ENCODE data around the gene PDIA5. TPM values are rescaled to one million over a fixed set of nuclear protein-coding genes. Genes with fewer than 3 reads are reported as not detected.
"Not testable (repeated sequence)": the region's sequence is repeated elsewhere in the genome, so short reads cannot be mapped to it uniquely, and the experiment has no call there.

The PDIA5 gene
- total RNA-seq, 1 donor from 2014 or later, result 33.7 TPM

DNA sequence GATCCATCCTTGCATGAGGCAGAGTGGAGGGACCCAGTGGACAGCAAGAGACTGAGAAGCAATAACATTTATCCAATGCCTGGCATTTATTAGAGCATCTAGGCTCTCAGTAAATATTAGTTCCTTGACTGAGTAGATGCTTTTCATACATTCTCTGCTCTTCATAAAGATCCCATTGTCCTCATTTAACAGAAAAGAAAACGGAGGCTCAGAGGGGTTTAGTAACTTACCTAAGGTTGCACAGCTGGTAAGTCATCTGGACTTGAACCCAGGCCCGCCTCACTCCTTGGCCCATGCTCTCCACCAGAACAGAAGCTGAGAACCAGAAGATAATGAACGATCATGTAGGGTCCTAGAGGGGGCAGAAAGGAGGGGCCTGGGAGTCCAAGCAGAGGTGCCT lies 82.7 kb downstream of the PDIA5 start:
- no peak for DNase-seq (ENCODE audit: low read depth)

DNA sequence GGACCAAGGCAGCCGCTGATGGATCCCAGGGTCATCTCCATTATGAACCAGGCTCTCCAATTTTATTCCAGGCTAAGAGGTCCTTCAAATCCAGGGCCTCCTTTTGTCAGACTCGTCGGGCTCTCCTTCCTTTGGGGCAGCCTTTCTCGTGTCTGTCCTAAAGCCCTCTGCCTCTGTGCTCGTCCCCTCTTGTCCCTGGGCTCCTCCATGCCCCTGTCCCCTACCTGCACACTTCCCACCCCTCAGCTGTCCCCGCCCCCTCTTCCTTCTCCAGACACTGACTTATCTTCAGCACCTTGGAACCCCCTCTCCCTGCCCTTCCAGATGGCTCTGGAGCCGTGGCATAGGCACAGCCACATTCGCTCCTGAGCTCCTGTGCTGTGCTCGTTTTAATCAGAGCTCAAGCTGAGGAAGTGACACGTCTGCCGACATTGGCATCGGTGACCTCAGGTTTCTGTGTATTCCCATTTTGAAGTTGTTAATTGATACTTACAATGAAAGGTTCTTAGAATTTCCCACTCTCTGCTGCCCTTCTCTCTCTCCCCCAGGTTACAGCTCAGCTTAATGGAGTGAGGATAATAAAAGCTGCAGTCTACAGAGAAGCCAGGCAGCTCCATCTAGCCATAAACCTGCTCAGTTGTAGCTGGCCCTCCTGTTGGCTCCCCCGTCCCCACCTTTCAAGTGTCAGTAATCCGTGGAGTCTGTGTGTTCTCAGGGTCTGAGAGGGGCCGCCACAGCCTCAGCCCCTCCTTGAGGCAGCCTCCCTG lies 83.8 kb downstream of the PDIA5 start:
- no peak for DNase-seq (ENCODE audit: low read depth)

DNA sequence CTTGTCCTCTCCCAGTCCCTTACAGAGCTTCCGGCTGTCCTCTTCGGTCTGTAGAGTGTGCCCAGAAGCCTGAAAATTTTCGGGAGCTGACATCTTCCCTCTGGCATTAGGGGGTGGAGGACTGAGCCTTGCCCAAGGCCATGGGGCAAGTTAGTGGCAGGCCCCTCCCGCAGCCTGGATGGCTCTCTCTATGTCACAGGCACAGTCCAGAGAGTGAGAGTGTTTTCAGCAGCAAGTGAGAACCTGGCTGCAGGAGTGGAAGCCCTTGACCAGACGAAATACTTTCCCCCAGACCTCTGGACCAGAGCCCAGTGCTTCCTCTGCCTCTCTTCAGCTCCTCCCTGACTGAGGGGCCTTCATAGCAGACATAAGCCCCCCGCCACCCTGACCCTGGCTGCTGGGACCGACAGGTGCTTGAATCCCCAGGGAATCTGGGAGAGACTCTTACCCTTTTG lies 84.5 kb downstream of the PDIA5 start:
- DNase-seq (ENCODE audit: low read depth), result no peak

DNA sequence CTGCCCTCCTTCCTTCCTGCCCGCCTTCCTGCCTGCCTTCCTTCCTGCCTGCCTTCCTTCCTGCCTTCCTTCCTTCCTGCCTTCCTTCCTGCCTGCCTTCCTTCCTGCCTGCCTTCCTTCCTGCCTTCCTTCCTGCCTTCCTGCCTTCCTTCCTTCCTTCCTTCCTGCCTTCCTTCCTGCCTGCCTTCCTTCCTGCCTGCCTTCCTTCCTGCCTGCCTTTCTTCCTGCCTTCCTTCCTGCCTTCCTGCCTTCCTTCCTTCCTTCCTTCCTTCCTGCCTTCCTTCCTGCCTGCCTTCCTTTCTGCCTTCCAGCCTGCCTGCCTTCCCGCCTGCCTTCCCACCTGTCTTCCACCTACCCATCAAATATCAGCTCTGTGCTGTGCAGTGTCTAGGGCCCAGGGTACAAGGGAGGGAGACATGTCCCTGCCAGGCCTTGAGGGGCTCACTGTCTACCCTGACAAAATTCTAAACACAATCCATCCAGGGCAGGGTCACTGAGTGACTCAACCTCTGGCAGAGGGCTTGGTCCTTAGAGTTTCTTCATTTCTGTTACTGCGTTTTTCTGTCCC lies 85.1 kb downstream of the PDIA5 start:
- DNase-seq (ENCODE audit: low read depth), result not testable (repeated sequence)

DNA sequence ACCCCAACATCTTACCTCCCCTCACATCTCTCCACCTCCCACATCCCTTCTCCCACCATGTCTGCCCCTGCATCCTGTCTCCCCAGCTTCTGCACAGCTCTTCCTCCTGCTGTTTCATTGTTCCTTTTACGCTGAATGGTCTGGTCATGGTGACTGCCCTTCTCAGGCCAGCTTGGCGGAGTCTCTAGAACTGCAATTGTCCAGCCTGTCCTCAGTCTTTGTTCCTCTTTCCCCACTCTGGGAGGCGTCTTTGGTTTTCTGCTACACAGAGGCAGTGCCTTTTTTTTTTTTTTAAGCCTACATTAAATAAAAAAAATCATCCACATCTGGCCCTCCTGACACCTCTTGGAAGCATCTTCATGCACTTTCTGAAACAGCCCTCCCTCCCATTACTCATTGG lies 85.9 kb downstream of the PDIA5 start:
- no peak for DNase-seq (ENCODE audit: low read depth)

DNA sequence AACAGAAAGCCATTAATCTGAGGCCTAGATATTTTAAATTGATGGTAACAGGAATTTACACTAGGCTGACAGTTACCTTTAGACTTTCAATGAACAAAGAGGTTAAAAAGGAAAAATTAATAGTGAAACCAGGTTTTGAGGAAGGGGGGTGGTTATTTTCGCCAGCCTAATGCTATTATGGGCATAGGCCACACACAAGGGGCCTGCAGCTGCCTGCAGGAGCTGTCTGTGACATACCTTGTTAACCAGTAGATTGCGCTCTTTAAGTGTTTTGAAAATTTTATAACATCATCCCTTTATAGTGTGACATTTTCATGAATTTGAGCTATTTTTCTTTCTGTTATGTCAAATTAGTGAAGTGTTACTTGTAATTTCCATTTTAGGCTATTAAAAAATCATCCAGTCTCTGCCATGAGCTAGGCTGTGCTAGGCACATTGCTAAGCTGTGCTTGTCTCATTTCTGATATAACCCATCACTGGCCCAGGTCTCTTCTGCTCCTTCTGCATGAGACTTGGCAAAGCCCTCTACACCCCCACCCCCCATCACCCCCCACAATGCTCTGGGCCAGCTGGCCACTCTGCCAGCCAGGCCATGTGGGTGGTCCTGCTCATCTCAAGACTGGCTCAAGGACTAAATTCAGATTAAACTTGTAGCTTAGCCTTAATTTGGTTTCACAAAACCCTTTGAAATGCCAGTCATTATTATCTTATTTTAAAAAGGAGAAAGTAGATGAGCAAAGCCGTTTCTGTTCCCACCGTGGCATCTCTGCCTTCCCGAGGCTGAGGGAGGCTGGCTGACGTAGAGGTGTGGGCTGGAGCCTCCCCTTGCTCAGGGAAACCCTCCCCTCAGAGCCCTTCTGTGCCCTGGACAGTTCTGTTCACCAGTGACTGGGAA lies 86.5 kb downstream of the PDIA5 start:
- DNase-seq (ENCODE audit: low read depth), result no peak

DNA sequence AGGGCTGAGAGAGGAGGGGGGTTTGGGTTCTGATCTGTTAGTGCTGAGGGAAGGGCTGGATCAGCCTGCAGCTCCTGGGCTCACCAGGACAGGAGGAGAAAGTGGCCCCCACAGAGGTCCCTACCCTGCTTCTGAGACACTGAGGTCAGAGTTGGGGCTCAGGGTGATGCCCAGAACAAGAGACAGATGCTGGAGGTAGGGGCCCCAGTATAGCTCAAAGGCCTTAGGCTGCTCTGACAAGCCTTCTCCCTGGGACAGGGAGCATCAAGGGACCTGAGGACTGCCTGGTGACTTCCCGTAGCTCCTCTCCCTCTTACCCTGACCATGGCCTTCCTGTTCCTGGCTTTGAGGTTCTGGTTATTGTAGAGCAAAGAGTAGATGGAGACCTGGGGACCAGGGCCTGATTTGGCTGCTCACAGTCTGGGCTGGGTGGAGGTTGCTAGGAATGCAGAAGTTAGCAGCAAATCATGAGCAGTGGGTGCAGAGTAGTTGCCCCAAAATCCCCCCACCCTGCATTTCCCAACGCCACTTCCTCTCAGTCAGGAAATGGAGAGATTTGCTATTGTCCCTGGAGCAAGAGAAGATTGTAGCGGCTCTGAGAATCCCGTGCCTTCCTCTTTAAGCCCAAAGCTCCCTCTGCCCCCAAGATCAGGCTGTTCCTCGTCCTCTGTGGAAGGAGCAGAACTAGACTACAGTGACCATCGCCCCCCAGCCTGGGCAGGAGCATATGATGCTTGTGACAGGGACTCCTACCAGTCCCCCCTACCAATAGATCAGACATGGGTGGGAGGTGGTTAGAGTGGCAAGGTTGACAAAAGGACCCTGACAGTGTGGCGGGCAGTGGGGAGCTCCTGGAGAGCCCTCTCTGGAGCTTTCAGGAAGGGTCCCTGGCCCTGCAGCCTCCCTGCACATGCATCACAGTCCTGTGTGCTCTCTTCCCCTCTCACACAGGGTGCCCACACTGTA lies 87.5 kb downstream of the PDIA5 start:
- DNase-seq (ENCODE audit: low read depth), result no peak

DNA sequence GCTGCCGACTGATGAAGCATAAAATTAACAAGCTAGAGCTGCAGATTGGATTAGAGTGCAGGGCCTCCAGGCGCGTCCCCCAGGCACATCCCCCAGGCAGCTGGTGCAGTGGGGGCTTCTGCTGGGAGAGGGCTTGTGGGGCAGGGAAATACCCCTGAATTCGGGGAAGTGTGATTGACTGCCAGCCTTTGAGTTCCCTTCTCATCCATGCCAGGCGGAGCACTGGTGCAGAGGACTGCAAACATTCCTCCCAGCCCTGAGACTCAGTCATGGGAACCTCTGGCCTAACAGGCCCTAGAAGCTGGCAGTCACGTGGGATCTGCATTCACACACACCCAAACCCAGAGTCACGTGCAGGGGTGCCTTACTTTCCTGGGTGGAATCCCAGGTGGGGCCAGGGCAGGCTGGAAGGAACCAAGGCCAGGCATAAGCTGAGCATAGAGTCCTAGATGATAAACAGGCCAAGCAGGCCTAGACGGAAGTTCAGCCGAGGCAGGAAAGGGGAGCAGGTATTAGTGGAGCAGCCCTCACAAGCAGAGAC lies 88.7 kb downstream of the PDIA5 start:
- DNase-seq (ENCODE audit: low read depth), result no peak

DNA sequence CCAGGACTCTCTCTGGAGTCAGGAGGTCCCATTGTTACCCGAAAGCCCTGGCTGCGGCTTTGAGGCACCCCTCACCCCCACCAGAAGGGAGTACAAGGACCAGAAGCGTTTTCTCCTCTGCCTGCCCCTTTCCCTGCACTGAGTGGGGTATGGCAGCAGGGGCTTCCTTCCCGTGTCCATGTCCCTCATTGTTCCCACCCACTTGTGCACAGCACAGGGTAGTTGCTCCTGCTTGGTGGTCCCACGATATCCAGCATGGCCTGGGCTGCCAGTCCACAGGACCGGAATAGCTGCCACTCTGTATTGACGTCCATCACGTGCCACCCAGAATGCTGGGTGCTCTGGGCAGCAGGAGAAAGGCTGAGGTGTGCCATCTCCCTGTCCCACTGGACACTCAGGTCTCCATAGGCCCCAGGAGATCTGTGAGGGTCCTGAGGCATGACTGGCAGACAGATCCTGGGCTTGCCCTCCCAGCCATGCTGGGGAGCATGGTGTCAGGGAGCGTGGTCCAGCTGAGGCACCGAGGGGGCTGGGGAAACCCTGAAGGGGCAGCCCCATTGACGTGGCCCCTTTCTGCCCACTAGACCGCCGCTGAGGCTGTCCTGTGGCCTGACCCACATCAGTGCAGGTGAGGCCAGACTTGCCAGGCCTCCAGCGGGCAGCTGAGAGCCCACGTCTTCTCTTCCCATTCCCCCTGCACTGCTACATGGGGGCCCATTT lies 89.6 kb downstream of the PDIA5 start:
- no peak for DNase-seq (ENCODE audit: low read depth)

DNA sequence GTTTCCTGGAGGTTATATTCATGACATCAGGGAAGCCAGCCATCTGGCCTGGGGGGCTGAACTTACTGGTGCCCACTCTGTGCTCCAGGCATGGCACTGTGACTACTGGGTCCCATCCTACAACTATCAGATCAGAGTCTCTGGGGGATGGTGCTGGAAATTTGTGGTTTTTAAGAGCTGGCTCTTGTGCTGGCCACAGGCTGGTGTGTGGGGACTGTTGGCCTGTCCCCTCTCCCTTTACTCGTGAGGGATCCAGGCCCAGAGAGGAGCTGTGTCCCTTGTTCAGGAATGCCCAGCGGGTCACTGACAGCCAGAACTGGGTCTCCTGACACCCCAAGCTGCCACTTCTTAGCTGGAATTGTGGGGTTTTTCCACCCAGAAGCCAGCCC lies 90.4 kb downstream of the PDIA5 start:
- DNase-seq (ENCODE audit: low read depth), result no peak

DNA sequence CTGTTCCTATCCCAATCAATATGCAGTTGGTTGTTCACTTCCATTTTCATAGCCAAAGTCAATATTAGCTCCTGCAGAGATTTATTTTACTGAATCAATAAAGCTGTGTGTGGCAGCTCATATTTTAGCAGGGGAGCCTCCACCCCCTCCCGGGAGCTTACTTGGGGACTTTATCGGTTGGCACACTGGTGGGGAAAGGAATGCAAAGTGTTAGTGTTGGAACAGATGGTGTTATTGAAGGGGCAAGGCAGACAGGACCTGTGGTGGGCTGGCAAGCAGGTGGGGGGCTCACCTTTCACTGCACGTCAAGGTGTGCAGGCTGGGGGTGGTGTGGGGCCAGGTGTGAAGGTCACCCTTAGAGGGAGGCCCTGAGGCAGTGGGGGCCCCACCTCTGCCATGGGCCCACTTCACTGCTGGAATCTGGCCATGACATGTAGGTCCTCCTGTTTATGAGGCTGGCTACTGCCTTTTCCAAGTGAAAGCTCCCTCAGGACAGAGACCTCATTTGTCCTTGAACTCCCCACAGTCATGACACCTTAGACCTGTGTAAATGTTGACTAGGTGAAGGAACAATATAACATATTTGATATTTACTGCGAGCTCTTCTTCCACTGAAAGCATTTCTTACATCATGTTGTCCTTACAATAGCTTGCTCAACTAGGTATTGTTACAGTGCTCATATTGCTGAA lies 90.9 kb downstream of the PDIA5 start:
- DNase-seq (ENCODE audit: low read depth), result no peak

DNA sequence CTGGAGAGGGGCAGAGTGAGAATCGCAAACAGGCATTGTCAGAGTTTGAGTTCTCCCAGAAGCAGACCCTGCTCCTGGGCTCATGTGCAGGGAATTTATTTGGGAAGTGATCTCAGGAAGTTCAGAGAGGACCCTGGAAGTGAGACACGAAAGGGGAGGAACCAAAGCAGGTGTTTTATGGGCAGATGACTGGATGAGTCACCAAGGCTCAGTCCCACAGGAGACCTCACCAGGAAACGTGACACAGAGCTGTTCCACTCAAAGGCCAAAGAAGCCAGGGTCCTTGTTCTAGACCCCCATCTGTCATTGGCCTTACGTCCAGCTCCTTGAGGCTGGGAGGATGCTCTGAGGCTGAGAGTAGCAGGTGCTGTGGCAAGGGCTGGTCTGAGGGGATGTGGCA lies 91.5 kb downstream of the PDIA5 start:
- peak; percentile 5 for DNase-seq (ENCODE audit: low read depth)

DNA sequence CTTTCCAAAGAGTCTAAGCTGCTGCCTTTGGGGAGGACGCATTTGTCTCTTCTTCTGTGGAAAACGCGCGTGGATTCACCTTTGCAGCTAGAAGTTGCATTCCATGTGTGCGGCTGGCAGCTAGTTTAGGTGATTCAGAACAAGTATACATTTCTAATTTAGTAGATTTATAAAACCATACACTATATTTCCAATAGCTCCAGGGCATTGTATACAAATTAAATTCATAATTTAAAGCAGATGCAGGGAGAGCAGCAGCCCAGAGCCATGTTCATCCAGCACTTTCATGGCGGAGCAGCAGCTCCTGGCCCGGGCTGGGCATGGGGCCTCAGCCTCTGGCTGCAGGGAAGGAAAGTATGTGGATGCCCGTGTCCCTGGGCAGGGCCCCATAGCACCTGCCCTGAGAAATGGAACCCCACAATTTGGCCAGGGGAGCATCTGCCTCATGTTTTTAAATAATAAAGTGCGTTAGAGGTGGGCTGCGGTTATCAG lies 92.1 kb downstream of the PDIA5 start:
- DNase-seq (ENCODE audit: low read depth), result no peak

DNA sequence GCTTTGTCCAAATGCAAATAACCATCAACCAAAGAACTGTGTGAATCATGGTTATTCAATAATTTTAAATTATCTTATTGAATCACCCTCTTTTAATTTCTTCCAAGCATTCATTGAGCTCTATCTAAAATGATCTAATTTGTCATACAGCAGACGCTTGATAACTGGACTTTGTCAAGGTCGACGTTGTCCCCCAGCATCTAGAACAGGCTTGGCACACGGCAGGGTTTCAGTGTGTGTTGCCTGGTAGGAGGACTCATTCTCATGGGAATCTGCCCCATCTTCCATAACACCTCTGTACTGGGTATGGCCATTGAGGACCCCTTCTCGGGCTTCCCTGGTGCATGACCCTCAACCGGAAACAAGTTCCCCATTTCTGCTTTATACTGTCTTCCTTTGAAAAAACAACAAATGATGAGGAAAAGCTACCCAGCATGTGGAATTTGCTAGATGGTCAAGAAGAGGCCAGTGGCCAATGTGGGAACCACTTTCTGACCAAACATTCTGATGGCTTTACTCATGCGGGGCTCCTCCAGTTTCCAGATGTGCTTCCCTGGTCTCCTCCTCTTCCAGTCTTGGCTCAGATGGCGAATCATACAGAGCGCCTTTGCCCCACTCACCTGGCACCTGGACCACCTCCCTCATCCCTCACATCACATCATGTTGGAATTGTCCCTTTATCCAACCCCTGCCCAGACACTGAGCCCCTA lies 93.3 kb downstream of the PDIA5 start:
- DNase-seq (ENCODE audit: low read depth), result no peak

DNA sequence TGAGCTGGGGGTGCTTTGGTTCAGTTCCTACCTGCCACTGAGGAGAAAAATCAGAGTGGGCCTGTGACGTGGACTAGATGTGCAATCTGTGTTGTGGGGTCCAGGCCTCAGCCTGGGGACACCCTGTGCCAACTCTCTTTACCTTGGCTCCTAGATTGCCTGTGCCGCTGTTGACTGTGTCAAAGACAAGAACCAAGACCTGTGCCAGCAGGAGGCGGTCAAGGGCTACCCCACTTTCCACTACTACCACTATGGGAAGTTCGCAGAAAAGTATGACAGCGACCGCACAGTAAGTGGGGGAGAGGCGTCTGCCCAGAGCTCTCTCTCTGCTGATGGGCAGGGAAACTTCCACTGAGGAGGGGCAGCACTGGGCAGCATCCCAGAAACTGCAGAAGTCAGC lies 94.3 kb downstream of the PDIA5 start:
- no peak for DNase-seq (ENCODE audit: low read depth)

DNA sequence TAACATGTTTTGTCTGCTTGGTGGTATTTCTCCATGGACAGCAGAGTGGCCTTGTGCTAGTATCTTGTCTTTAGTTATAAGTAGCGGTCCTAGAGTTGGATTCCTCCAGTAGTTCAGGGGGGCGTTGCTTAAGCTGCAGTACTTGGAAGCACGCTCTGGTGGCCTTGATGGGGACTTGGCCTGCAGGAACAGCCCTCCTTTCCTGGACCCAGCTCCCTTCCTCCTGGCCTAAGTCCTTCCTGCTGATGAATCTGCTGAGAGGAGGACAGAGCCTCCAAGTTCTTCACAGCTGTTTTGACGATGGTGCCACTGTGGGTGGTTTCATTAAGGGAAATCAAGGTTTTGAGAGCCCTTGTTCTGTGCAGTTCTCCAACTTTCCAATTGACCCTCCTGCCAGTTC lies 96.3 kb downstream of the PDIA5 start:
- no peak for DNase-seq (ENCODE audit: low read depth)

DNA sequence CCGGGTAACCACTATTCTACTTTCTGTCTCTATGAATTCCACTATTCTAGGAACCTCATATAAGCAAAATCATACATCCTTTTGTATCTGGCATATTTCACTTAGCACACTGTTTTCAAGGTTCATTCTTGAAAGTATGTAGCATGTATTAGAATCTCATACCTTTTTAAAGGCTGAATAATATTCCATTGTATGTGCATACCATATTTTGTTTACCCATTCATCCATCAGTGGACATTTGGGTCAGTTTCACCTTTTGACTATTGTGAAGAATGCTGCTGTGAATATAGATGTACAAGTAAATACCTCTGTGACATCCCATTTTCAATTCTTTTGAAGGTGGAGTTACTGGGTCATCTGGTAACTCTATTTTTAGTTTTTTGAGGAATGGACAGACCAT lies 98.3 kb downstream of the PDIA5 start:
- DNase-seq (ENCODE audit: low read depth), result no peak

DNA sequence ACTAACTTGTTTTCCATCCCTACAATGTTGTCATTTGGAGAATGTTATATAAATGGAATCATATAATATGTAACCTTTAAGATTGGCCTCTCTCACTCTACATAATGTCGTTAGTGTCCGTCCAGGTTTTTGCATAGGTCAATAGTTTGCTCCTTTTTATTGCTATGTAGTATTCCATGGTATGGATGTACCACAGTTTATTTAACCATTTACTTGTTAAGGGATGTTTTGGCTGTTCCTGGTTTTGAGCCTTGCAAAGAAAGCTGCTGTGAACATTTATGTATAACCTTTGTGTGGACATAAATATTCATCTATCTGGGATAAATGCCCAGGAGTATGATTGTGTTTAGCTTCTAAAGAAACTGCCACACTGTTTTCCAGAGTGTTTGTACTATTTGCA lies 100.9 kb downstream of the PDIA5 start:
- DNase-seq (ENCODE audit: low read depth), result no peak

DNA sequence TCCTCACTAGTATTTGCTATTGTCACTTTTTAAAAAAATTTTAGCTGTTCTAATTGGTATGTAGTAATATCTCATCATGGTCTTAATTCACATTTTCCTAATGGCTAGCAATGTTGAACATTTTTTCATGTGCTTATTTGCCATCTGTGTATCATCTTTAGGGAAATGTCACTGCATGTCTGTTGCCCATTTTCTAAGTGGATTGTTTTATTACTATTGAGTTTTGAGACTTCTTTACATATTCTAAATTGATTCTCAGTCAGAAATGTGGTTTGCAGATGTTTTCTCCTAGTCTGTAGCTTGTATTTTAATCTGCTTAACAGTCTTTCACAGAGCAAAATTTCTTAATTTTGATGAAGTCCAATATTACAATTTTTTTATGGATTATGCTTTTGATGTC lies 101.3 kb downstream of the PDIA5 start:
- DNase-seq (ENCODE audit: low read depth), result no peak
